GM19238 (cell line): ENCODE data around the gene PPP1CC.
A peak's percentile ranks its signal among the peaks of the same experiment; 100 is the strongest.

ENCODE experiments used
- DNase-seq: peaks from one replicate; pipeline ENCODE4 v3.0.0; 2011; ENCODE audit warnings: low spot score; ENCODE audit not compliant: insufficient read length

Gene PPP1CC

GRCh38 chr12:110688446-110689280 lies 54.0 kb downstream of the PPP1CC start, which contains the start of gene HVCN1:
TSS of gene HVCN1 (minus strand) at chr12:110689115. CDS start at chr12:110683245, 5,870 bp downstream.
- DNase-seq: peak; percentile 66

DNA sequence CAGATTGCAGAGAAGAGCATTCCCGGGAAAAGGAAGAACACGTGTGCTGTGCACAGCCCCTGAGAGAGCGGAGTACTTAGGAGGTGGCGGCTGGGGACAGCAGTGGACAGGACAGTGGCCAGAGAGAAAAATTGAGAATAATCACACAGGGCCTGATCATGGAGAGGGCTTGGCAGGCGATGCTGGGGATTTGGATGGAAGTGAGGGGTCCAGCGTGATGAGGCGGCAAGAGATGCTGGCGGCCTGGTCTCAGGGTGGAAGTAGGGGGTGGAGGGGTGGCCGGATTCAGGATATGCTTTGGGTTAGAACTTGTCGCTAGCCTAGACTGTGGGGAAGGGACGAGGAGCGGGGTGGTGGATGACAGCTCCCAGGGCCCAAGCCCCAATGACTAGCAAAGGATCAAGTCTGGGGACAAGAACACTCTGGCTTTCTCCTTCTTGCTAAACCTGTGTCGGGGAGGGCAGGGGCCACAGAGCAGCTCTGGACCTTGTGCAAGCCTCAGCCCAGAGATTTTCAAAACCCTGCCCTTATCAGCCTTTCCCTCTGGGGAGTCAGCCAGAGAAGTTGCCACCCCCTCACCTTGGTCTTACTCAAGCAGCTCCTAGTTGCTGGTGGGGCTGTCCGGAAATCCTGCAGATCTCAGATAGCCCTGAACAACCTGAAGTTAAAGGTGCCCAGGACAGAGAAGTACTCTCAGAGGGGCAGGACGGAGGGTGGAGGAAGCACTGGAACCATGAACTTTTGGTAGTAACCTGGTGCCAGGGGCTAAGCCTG lies 55.1 kb downstream of the PPP1CC start:
- no peak for DNase-seq

- no peak for DNase-seq
Observed at GRCh38 chr12:110686294-110686903, 56.3 kb downstream of the PPP1CC start.

- no peak for DNase-seq
Observed at GRCh38 chr12:110684312-110684836, 58.3 kb downstream of the PPP1CC start.

- no peak for DNase-seq
Observed at GRCh38 chr12:110683888-110684287, 58.8 kb downstream of the PPP1CC start.

DNA sequence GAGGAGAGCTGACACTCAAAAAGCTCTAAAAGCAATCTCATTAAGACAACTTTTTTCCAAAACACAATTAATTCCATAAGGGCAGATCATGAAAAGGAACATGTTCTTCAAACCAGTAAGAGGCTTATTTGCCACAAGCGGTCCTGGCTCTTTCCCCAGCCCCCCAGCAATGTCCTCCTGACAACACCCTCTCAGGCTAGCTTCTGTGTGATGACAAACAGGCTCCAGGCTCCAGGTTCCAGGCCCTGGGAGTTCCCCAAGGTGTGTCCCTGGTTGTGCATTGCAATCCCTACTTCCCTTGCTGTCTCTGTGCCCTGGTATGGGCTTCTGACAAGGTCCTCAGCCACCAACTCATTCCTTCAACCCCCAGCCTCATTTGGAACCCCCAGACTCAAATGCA lies 62.7 kb downstream of the PPP1CC start:
- DNase-seq: no peak

- no peak for DNase-seq
Observed at GRCh38 chr12:110679201-110679600, 63.5 kb downstream of the PPP1CC start.

DNA sequence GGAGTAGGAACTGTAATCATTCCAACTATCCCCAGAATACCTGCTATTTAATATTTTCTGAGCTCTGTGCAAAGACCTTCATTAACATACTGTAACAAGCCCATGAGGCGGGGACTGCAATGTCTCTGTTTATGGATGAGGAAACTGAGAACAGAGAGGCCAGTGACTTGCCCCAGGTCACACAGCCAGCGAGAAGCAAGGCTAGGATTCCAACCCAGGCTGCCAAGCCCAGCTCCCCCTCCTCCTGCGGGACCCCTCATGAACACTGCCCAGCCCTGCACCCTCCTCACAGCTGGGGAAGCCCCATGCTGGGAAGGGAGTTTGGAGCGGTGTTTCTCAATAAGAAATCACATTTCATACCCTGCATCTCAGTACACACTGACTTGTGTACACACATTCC lies 64.7 kb downstream of the PPP1CC start:
- DNase-seq: no peak

GRCh38 chr12:110677206-110677911 lies 65.3 kb downstream of the PPP1CC start:
- DNase-seq: no peak

DNA sequence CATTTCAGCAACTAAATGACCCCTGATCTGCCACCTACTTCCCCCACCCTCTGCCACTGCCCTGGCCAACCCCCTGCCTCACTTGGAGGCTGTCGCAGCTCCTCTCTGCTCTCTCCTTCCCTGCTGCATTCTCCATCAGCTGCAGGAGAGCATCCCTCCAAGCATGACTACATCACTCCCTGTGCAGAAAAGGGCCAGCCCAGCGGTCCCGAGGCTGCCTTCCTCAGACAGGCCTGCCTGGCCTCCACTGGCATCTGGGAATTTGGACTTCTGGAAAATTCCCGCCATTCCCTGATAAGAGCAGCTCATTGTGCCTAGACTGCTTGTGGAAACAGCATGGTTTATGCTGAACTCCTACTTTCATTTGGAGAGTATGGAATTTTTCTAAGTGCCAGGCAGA lies 66.5 kb downstream of the PPP1CC start:
- DNase-seq: no peak

DNA sequence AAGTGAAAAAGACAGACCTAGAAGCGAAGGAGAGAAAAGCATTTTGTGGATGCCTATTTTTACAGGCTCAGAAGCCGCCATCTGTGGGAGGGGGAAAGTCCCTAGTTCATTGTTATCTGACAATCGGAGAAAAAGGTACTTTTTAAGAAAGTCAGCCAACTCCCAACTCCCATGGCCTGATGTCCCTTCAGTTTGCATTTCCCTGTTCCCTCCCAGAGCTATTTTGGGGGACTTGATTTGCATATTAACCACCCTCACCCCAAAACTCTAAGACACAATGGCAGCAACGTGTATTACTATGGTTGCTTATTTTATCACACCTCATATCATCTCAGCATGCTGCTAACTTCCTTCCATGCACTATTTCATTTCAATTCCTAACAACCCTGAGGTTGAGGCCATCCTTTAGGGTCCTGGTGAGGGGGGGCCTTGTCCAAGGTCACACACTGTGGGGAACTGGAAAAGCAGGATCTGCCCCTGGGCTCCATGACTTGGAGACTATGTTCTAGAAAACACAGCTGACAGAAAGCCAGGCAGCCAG lies 72.5 kb downstream of the PPP1CC start:
- no peak for DNase-seq
